ENCODE measurements around the gene KCNN3. TPM values are rescaled to one million over a fixed set of nuclear protein-coding genes. Genes with fewer than 3 reads are reported as not detected.

KCNN3 gene
- total RNA-seq, 1 donor from 2014 or later = 0.04 TPM

DNA sequence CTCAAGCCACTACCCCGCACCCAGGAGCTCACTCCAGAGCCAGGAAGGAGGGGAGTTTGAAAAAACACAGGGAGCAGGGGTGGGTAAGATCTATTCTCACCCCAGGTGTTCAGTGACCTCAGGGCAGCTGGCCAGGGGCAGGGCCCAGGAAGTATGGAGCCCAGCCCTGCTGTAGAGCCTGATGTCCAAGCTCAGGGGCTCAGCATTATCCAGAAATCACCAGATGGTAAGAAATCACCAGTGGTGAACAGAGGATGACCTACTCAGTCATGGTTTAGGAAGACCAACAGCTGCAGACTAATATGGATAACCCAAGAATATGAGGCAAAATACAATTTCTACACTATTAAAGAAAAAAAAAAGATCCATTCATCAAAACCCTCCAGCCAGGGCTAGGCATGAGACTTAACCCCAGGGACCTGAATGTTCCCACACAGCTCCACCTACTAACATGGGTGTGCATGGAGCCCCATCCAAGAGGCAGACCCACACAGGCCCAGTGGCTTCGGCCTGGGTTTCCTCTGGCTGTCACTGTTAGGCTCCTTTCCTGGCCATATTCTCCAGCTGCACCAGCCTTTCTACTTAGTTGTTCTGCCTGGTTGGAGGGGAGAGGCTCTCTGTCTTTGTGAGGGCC lies 67.6 kb downstream of the KCNN3 start:
- TF ChIP-seq, protein P1, sequence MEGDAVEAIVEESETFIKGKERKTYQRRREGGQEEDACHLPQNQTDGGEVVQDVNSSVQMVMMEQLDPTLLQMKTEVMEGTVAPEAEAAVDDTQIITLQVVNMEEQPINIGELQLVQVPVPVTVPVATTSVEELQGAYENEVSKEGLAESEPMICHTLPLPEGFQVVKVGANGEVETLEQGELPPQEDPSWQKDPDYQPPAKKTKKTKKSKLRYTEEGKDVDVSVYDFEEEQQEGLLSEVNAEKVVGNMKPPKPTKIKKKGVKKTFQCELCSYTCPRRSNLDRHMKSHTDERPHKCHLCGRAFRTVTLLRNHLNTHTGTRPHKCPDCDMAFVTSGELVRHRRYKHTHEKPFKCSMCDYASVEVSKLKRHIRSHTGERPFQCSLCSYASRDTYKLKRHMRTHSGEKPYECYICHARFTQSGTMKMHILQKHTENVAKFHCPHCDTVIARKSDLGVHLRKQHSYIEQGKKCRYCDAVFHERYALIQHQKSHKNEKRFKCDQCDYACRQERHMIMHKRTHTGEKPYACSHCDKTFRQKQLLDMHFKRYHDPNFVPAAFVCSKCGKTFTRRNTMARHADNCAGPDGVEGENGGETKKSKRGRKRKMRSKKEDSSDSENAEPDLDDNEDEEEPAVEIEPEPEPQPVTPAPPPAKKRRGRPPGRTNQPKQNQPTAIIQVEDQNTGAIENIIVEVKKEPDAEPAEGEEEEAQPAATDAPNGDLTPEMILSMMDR (IDR thresholded peaks at IDR 0.05; ENCODE audit: insufficient read depth, low read length, poor library complexity, severe bottlenecking) = no peak
- Histone ChIP-seq H3K27me3 (ENCODE audit: control insufficient read depth, insufficient read depth, low read length) (peaks cover 29% of the 10 kb centered on the region), H3K36me3 (ENCODE audit: control insufficient read depth, insufficient read depth, low read length) (no peaks in the 10 kb centered on the region), H3K4me3 (ENCODE audit: low read depth, low read length) (no peak overlapping the region)
- DNase-seq (ENCODE audit: low read depth) = no peak

DNA sequence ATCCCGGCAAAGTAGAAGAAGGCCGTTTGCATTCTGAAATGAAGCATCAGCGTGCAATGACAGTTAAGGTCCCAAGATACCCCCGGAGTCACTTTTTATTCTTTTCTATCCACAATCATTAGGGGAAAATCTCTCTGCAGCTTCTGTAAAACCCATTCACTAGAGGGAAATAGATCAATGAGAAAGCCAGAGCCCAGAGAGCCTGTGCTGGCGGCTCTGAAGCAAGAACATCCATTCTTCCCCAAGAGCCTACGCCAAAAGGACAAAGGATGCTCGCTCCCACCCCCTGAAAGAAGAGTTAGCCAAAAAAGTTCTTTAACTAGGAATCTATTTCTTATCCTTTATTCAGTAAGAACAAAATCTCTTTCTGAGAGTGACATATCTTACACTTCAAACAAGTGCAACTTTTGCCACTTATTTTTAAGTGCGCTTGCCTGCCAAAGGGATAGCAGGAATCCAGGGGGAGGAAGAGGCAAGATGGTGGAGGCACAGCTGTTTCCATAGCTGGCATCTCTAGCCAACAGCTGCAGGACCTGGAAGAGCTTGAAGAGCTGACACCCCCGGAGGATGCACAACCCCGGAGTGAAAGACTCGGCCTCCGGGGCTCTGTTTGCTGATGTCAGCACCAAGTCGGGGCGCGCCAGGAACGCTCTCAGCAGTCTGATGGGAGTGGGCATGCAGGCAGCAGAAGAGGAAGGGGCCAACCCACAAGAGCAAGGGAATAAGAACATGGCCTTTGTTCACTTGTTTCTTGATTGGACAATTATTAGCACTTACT lies 68.7 kb downstream of the KCNN3 start:
- Histone ChIP-seq H3K27me3 (ENCODE audit: control insufficient read depth, insufficient read depth, low read length) (peaks cover 24% of the 10 kb centered on the region), H3K36me3 (ENCODE audit: control insufficient read depth, insufficient read depth, low read length) (no peaks in the 10 kb centered on the region), H3K4me3 (ENCODE audit: low read depth, low read length) (no peak overlapping the region)
- TF ChIP-seq, protein P1 (IDR thresholded peaks at IDR 0.05; ENCODE audit: insufficient read depth, low read length, poor library complexity, severe bottlenecking) = no peak
- DNase-seq (ENCODE audit: low read depth) = no peak

DNA sequence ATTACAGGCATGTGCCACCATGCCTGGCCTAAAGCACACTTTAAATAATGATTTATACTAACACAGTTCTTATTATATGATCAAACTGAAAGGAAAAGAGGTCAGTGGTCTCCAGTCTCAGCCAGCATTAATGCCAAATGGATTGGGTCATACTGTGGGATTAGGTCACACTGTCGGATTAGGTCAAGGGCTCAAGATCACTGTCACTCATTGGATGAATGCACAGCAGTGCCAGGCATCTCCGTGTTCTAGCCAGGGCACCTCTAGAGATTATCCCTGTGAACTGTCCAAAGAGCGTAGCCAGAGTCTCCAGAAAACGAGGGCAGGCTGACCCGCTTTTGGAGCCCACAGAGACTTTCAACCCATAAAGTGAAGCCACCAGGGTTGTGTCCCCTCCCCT lies 70.9 kb downstream of the KCNN3 start:
- Histone ChIP-seq H3K27me3 (ENCODE audit: control insufficient read depth, insufficient read depth, low read length) (peaks cover 21% of the 10 kb centered on the region), H3K36me3 (ENCODE audit: control insufficient read depth, insufficient read depth, low read length) (no peaks in the 10 kb centered on the region), H3K4me3 (ENCODE audit: low read depth, low read length) (no peak overlapping the region)
- TF ChIP-seq, protein P1 (IDR thresholded peaks at IDR 0.05; ENCODE audit: insufficient read depth, low read length, poor library complexity, severe bottlenecking) = no peak
- no peak for DNase-seq (ENCODE audit: low read depth)

DNA sequence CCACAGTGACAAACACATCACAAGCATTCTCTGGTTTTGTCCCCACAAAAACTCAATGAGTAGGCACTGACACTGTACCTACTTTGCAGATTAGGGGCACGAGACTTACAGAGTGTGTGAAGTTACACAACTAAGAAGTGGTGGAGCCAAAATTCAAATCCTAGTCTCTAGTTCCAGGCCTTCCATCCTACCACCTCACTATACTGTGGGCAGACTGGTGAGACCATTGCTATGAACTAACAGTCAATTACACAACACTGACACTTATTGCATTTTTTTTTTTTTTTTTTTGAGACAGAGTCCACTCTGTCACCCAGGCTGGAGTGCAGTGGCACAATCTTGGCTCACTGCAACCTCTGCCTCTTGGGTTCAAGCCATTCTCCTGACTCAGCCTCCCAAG lies 71.4 kb downstream of the KCNN3 start:
- Histone ChIP-seq H3K4me3 (ENCODE audit: low read depth, low read length) (no peak overlapping the region), H3K36me3 (ENCODE audit: control insufficient read depth, insufficient read depth, low read length) (no peaks in the 10 kb centered on the region), H3K27me3 (ENCODE audit: control insufficient read depth, insufficient read depth, low read length) (peaks cover 20% of the 10 kb centered on the region)
- TF ChIP-seq, protein P1 (IDR thresholded peaks at IDR 0.05; ENCODE audit: insufficient read depth, low read length, poor library complexity, severe bottlenecking) = no peak
- DNase-seq (ENCODE audit: low read depth) = no peak

DNA sequence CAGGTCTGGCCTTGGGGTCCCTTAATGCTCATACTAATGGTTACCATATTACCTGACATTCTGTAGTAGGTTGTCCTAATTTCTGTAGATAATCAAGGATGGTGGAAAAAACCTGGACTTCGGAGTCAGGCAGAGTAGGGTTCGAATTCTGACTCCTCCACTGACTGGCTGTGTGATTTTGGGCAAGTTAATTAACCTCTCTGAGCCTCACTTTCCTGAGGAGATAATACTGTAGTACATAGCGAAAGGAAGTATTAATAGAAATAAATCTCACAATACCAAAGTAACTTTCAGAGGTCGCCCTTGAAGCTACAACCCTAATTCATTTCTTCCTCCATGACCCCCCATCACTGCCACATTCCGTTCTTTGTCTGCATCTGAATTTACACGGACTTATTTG lies 72.9 kb downstream of the KCNN3 start:
- Histone ChIP-seq H3K4me3 (ENCODE audit: low read depth, low read length) (no peak overlapping the region), H3K27me3 (ENCODE audit: control insufficient read depth, insufficient read depth, low read length) (peaks cover 15% of the 10 kb centered on the region), H3K36me3 (ENCODE audit: control insufficient read depth, insufficient read depth, low read length) (no peaks in the 10 kb centered on the region)
- no peak for DNase-seq (ENCODE audit: low read depth)
- TF ChIP-seq, protein P1 (IDR thresholded peaks at IDR 0.05; ENCODE audit: insufficient read depth, low read length, poor library complexity, severe bottlenecking) = no peak

All from kidney epithelial cell (primary cell).